Colonic mucosa (tissue), 4 donors: ENCODE results near the gene GDF11. TPM values are rescaled to one million over a fixed set of nuclear protein-coding genes. Genes with fewer than 3 reads are reported as not detected.

Source experiments
- DNase-seq: peaks from one replicate; pipeline ENCODE4 v3.0.0-alpha.2; 2020
- H3K27ac ChIP-seq: fragments of 200-600 bp; one replicate; pipeline ENCODE4 v1.8.0; 2021
- H3K27me3 ChIP-seq: fragments of 200-600 bp; one replicate; pipeline ENCODE4 v1.8.0; 2021
- H3K36me3 ChIP-seq: fragments of 200-600 bp; one replicate; pipeline ENCODE4 v1.8.0; 2021
- H3K4me1 ChIP-seq: fragments of 200-600 bp; one replicate; pipeline ENCODE4 v1.8.0; 2021; ENCODE audit warnings: mild to moderate bottlenecking
- H3K4me3 ChIP-seq: fragments of 200-600 bp; one replicate; pipeline ENCODE4 v1.8.0; 2021
- H3K9ac ChIP-seq, 2 donors: one replicate each; pipeline ENCODE4 v1.7.0; 2013; ENCODE audit warnings: control low read depth in 2 of 2, low read depth in 2 of 2, low read length in 2 of 2
- H3K9me3 ChIP-seq: fragments of 200-600 bp; one replicate; pipeline ENCODE4 v1.8.0; 2021
- intact Hi-C: fragments of 100-400 bp; cut with DNase I; formaldehyde crosslinking; loops from one replicate; pipeline ENCODE4 v1.14.1; 2022
- total RNA-seq, 2 donors: library from RNA; stranded (reverse); fragmentation: NEBNext Ultra II Directional in 1 of 2; extraction: Animal tissue kit (Norgen Biotek cat#: 25700) in 1 of 2; gene quantifications; one replicate each; pipeline ENCODE4 v1.2.1, GENCODE V29; 2021
- TF ChIP-seq, protein P1 (sequence below): fragments of 200-600 bp; IDR thresholded peaks from one replicate; pipeline ENCODE4 v1.8.0; 2022; ENCODE audit warnings: antibody characterized with exemption, mild to moderate bottlenecking
- donor health status: healthy.
- donor health status: DM: no; HTN: no; CAD: no.
- donor health status: DM: no; HTN: no; CAD: no.

The GDF11 gene
- total RNA-seq, 2 donors from 2014 or later = 3.2 to 3.7 TPM

DNA sequence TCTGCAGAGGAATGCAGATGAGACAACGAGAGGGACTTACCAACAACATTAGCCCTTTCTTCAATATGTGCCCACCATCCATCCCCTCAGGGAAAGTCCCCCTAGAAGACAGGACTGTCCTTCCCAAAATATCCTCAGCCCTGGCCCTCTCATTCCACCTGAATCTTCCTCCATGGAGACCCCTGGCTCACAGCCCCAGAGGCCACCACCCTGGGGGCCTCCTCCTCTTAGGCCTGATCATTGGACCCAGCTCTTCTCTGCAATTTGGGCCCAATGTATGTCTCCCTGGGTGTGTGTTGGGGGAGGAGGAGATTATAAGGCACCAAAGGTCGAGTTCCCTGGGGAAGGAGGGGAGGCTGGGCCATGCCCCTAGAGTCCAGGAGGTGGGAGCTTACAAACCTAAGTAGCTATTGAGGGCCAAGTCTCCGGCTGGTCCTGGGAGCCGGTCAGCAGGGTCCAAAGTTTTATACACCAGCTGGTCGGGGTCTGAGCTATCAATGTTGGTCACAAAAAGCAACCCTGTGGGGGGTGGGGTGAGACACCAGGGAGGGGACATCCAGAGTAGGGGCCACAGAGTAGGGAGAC lies 43.4 kb upstream of the GDF11 start:
- no peak overlapping the region for H3K9ac ChIP-seq
- intact Hi-C loops = no loop called here
- DNase-seq = no peak

DNA sequence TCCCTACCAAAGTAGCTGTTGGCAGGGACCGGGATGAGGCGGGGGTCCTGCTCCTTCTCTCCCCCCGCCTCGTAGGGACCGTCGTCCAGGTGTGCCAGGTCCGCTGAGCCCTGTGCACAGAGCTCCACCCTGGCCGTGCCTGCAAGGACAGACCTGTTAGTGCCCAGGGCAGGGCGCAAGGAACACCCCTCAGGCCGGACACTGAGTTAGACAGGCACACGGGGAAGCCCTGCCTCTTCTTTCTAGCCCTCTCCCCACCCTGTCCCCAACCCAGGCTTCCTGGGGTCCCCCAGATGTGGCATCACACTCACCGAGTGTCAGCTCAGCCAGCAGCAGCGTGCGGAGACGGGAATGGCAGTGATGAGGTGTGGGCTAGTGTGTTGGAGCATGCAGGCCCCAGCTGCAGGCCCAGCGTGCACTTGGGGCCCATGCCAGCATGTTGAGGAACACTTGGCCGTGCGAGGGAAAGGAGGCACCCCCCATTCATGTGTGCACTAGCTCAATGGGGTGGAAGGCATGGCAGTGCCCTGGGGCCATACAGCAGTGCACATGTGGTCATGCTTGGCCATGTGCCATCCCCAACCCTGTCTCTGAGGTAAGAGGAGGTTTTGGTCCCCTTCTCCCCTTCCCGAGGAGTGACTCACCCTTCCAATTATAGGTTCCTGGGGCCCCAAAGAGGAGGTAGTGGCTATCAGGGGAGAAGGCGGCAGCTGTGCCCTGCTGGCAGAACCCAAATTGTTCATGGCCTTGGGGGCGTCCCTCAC lies 42.5 kb upstream of the GDF11 start:
- H3K9ac ChIP-seq = no peak overlapping the region
- H3K27ac ChIP-seq = no peak overlapping the region
- H3K4me3 ChIP-seq = no peak overlapping the region
- no peak for DNase-seq
- H3K9me3 ChIP-seq = no peaks in the 10 kb centered on the region
- no peaks in the 10 kb centered on the region for H3K27me3 ChIP-seq
- H3K36me3 ChIP-seq = no peaks in the 10 kb centered on the region
- no peaks in the 10 kb centered on the region for H3K4me1 ChIP-seq
- TF ChIP-seq, protein P1, sequence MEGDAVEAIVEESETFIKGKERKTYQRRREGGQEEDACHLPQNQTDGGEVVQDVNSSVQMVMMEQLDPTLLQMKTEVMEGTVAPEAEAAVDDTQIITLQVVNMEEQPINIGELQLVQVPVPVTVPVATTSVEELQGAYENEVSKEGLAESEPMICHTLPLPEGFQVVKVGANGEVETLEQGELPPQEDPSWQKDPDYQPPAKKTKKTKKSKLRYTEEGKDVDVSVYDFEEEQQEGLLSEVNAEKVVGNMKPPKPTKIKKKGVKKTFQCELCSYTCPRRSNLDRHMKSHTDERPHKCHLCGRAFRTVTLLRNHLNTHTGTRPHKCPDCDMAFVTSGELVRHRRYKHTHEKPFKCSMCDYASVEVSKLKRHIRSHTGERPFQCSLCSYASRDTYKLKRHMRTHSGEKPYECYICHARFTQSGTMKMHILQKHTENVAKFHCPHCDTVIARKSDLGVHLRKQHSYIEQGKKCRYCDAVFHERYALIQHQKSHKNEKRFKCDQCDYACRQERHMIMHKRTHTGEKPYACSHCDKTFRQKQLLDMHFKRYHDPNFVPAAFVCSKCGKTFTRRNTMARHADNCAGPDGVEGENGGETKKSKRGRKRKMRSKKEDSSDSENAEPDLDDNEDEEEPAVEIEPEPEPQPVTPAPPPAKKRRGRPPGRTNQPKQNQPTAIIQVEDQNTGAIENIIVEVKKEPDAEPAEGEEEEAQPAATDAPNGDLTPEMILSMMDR = no peak
- intact Hi-C loops = no loop called here

More for the DNA sequence above, 43.4 kb upstream of the GDF11 start:
- no peak overlapping the region for H3K27ac ChIP-seq
- H3K4me1 ChIP-seq = no peaks in the 10 kb centered on the region
- no peaks in the 10 kb centered on the region for H3K36me3 ChIP-seq
- no peaks in the 10 kb centered on the region for H3K27me3 ChIP-seq
- H3K4me3 ChIP-seq = no peak overlapping the region
- TF ChIP-seq, protein P1 = no peak
- H3K9me3 ChIP-seq = no peaks in the 10 kb centered on the region

DNA sequence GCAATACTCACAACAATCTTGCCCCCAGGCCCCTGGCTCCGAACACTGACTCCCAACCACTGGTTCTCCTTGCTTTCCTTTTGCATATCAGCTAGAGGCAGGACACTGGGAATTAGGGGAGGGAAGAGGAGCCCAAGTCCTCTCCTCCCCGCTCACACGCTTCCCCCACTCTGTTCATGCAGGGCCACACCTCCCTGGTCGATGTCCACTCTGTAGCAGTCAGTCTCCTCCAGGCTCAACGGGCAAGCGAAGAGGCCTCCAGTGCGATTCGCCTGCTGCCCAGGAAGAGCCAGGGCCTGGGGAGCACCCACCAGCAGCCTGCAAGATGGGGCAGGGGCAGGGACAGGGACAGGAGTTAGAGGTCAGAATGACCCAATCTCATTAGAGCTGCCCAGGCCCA lies 40.1 kb upstream of the GDF11 start:
- Histone ChIP-seq H3K36me3 (no peaks in the 10 kb centered on the region), H3K27ac (no peak overlapping the region), H3K9ac (no peak overlapping the region), H3K4me3 (no peak overlapping the region), H3K4me1 (no peaks in the 10 kb centered on the region), H3K9me3 (no peaks in the 10 kb centered on the region), H3K27me3 (no peaks in the 10 kb centered on the region)
- TF ChIP-seq, protein P1 = no peak
- DNase-seq = no peak
- intact Hi-C loops = no loop called here

DNA sequence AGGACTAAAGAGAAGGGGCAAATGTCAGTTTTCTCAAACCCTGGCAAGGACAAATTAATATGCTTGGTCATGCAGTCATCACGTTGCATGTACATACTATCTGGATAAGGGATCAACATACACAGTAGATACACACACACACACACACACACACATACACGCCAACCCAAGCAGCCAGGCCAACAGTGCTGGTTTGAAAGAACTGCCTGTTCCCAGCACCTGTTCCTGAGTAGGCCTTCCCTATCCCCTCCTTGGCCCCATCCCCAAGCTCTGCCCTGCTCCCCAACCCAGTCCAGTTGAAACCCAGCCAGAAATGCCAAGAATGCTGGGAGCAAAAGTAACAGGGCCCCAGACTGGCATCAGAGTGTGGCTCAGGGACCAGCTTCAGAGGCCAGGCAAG lies 39.6 kb upstream of the GDF11 start:
- Histone ChIP-seq H3K9ac (no peak overlapping the region), H3K4me3 (no peak overlapping the region), H3K4me1 (no peaks in the 10 kb centered on the region), H3K27ac (no peak overlapping the region), H3K36me3 (no peaks in the 10 kb centered on the region), H3K9me3 (no peaks in the 10 kb centered on the region), H3K27me3 (no peaks in the 10 kb centered on the region)
- DNase-seq = no peak
- intact Hi-C loops = no loop called here
- TF ChIP-seq, protein P1 = no peak

DNA sequence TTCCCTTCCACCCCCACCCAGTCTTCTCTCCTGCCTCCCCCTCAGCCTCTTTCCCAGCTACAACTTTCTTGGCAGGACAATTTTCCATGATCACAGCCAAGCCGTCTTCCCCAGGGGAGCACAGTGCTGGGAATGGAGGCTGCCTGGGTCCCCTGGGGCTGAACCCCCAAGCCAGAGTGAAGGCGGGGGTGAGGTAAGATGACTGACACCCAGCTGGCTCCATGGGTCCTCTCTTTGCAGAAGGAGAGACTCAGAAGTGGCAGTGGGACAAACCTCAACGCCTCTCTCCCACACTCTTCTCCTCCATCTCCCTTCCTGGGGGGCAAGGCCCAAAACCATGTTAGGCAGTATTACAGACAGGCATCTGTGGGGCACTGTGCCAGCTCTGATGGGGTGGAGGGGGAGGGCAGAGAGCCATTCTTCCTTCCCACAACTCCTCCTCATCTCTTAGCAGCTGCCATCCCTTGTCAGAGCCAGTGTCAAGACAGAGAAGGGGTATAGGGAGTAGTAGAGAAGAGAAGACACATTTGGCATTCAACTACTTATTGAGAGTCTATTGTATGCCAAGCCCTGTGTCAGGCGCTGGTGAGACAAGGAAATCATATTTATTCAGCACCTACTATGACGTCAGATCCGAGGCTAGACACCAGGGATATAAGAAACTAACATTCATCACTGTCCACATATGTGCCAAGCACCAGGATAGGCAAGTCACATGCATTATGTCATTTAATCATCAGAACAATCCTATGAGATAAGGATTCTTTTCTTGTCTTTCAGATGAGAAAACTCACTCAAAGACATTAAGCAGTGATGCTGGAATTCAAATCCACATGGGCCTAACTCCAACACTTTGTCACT lies 38.8 kb upstream of the GDF11 start:
- Histone ChIP-seq H3K27me3 (no peaks in the 10 kb centered on the region), H3K36me3 (no peaks in the 10 kb centered on the region), H3K27ac (no peak overlapping the region), H3K9me3 (no peaks in the 10 kb centered on the region), H3K4me1 (no peaks in the 10 kb centered on the region), H3K4me3 (no peak overlapping the region), H3K9ac (no peak overlapping the region)
- intact Hi-C loops = no loop called here
- TF ChIP-seq, protein P1 = no peak
- no peak for DNase-seq
